Spinal cord (tissue), 10 donors: ENCODE measurements around the gene PLEKHF1. TPM values are rescaled to one million over a fixed set of nuclear protein-coding genes. Genes with fewer than 3 reads are reported as not detected.

Experiments used
- DNase-seq, 6 donors: peaks; one replicate each; pipeline versions ENCODE4 v3.0.0 to v3.0.0-alpha.2; 2013 to 2015; ENCODE audit warnings: low spot score in 6 of 6, low read depth in 4 of 6
- H3K27ac ChIP-seq: one replicate; pipeline ENCODE4 v1.5.1; 2013; ENCODE audit warnings: low read depth, low read length, control low read depth
- H3K27me3 ChIP-seq: one replicate; pipeline ENCODE4 v1.6.1; 2013; ENCODE audit warnings: low read length; ENCODE audit not compliant: control insufficient read depth, insufficient read depth
- H3K36me3 ChIP-seq: one replicate; pipeline ENCODE4 v1.6.1; 2013; ENCODE audit warnings: low read length; ENCODE audit not compliant: control insufficient read depth, insufficient read depth
- H3K4me1 ChIP-seq: one replicate; pipeline ENCODE4 v1.6.1; 2013; ENCODE audit warnings: low read length; ENCODE audit not compliant: control insufficient read depth, insufficient read depth
- H3K4me3 ChIP-seq: one replicate; pipeline ENCODE4 v1.5.1; 2013; ENCODE audit warnings: low read depth, low read length, control low read depth
- H3K9me3 ChIP-seq: one replicate; pipeline ENCODE4 v1.6.1; 2013; ENCODE audit warnings: low read length; ENCODE audit not compliant: control insufficient read depth, insufficient read depth
- WGBS: methylation state at CpG from one replicate; pipeline ENCODE4 v1.1.5; 2013; ENCODE audit warnings: missing lambda C conversion rate; ENCODE audit not compliant: insufficient coverage; 5-methylcytosine and 5-hydroxymethylcytosine counted together
- long read RNA-seq, 4 donors: transcript quantifications; one replicate each; lab custom pipeline, GENCODE V29; 2026
- polyA plus RNA-seq, 2 donors: library from polyadenylated mRNA; unstranded; fragments of 120-200 nt; gene quantifications; one replicate each; pipeline ENCODE4 v1.2.1, GENCODE V29; 2013; ENCODE audit not compliant: insufficient read length in 2 of 2
- total RNA-seq, 2 donors: library from RNA; depleted of rRNA in 1 of 2; stranded (reverse); fragments of 120-200 nt in 1 of 2; fragments of >200 nt in 1 of 2; gene quantifications; one replicate each; pipeline versions ENCODE4 v1.2.3 to v1.2.4, GENCODE V29; 2013 to 2014
- donor health status: healthy.

The PLEKHF1 gene
- total RNA-seq (1 to 10 TPM; 4.4 to 6.7 TPM), polyA plus RNA-seq (1 to 10 TPM; 3.1 to 4.7 TPM)
- long read RNA-seq, donor 1, partial matches to known transcripts: 0 of 3 reads
- long read RNA-seq, donor 1, other reads (novel, unspliced or antisense): 0 of 3 reads
- long read RNA-seq, donor 2: 0 reads
- long read RNA-seq, donor 3, partial matches to known transcripts: 0 of 1 reads
- long read RNA-seq, donor 3, other reads (novel, unspliced or antisense): 0 of 1 reads
- long read RNA-seq, donor 4, partial matches to known transcripts: 0 of 1 reads
- long read RNA-seq, donor 4, other reads (novel, unspliced or antisense): 0 of 1 reads

- H3K4me1 ChIP-seq: peaks cover 56% of the 10 kb centered on the region
- peaks cover 18% of the 10 kb centered on the region for H3K27me3 ChIP-seq
These were observed at the start of gene PLEKHF1 for GRCh38 chr19:29665215-29665825. Gene PLEKHF1 (plus strand): TSS chr19:29665461. CDS start chr19:29673840, 8,379 bp downstream.

GRCh38 chr19:29615891-29616425, 49.3 kb upstream of the PLEKHF1 start:
- H3K27ac ChIP-seq: no peak overlapping the region
- no peak for DNase-seq
- no peaks in the 10 kb centered on the region for H3K9me3 ChIP-seq
- peaks cover 2% of the 10 kb centered on the region for H3K27me3 ChIP-seq
- H3K36me3 ChIP-seq: peaks cover 58% of the 10 kb centered on the region
- H3K4me3 ChIP-seq: no peak overlapping the region
- 97% methylated on average over 10 of the region's 10 CpGs for WGBS
- H3K4me1 ChIP-seq: no peaks in the 10 kb centered on the region

More at GRCh38 chr19:29665215-29665825, at the start of gene PLEKHF1:
- WGBS: under 1% methylated on average over 75 of the region's 75 CpGs
- Histone ChIP-seq H3K36me3 (peaks cover 2% of the 10 kb centered on the region), H3K4me3 (peak within 1 kb of the TSS; percentile 56), H3K9me3 (no peaks in the 10 kb centered on the region), H3K27ac (peak within 1 kb of the TSS; percentile 80)
- peak in 5 of 6 donors; percentile 55 to 93 (median 74) for DNase-seq

GRCh38 chr19:29616541-29616940, 48.7 kb upstream of the PLEKHF1 start:
- DNase-seq: no peak
- Histone ChIP-seq H3K36me3 (peaks cover 52% of the 10 kb centered on the region), H3K27me3 (peaks cover 2% of the 10 kb centered on the region), H3K27ac (no peak overlapping the region), H3K4me3 (no peak overlapping the region), H3K4me1 (no peaks in the 10 kb centered on the region), H3K9me3 (no peaks in the 10 kb centered on the region)
- WGBS: 89% methylated on average over 14 of the region's 16 CpGs

GRCh38 chr19:29617366-29618266, 47.6 kb upstream of the PLEKHF1 start:
- Histone ChIP-seq H3K4me3 (no peak overlapping the region), H3K27ac (no peak overlapping the region), H3K4me1 (no peaks in the 10 kb centered on the region), H3K36me3 (peaks cover 41% of the 10 kb centered on the region), H3K27me3 (peaks cover 2% of the 10 kb centered on the region), H3K9me3 (no peaks in the 10 kb centered on the region)
- no peak for DNase-seq
- WGBS: 80% methylated on average over 11 of the region's 16 CpGs

GRCh38 chr19:29618434-29618833, 46.8 kb upstream of the PLEKHF1 start:
- Histone ChIP-seq H3K36me3 (peaks cover 33% of the 10 kb centered on the region), H3K27ac (no peak overlapping the region), H3K9me3 (no peaks in the 10 kb centered on the region), H3K4me3 (no peak overlapping the region), H3K4me1 (no peaks in the 10 kb centered on the region), H3K27me3 (peaks cover 2% of the 10 kb centered on the region)
- WGBS: 92% methylated on average over 7 of the region's 7 CpGs
- DNase-seq: no peak

- Histone ChIP-seq H3K9me3 (no peaks in the 10 kb centered on the region), H3K36me3 (peaks cover 29% of the 10 kb centered on the region), H3K27ac (no peak overlapping the region), H3K27me3 (peaks cover 2% of the 10 kb centered on the region), H3K4me1 (peaks cover 4% of the 10 kb centered on the region), H3K4me3 (no peak overlapping the region)
- DNase-seq: no peak
- 76% methylated on average over 7 of the region's 7 CpGs for WGBS
These were observed 46.4 kb upstream of the PLEKHF1 start for GRCh38 chr19:29618871-29619270.

- Histone ChIP-seq H3K9me3 (no peaks in the 10 kb centered on the region), H3K27me3 (peaks cover 2% of the 10 kb centered on the region), H3K27ac (no peak overlapping the region), H3K4me1 (peaks cover 16% of the 10 kb centered on the region), H3K4me3 (no peak overlapping the region), H3K36me3 (peaks cover 12% of the 10 kb centered on the region)
- DNase-seq: no peak
- WGBS: 58% methylated on average over 15 of the region's 15 CpGs
These were observed 44.3 kb upstream of the PLEKHF1 start for GRCh38 chr19:29620931-29621351.

GRCh38 chr19:29622166-29623070, 42.8 kb upstream of the PLEKHF1 start:
- 87% methylated on average over 18 of the region's 23 CpGs for WGBS
- DNase-seq: peak in 1 of 6 donors; percentile 33

More at GRCh38 chr19:29622166-29623070, 42.8 kb upstream of the PLEKHF1 start:
- no peaks in the 10 kb centered on the region for H3K9me3 ChIP-seq
- peaks cover 2% of the 10 kb centered on the region for H3K27me3 ChIP-seq
- peaks cover 16% of the 10 kb centered on the region for H3K4me1 ChIP-seq
- H3K36me3 ChIP-seq: peaks cover 2% of the 10 kb centered on the region
- H3K27ac ChIP-seq: no peak overlapping the region
- H3K4me3 ChIP-seq: no peak overlapping the region
